CD4-positive, alpha-beta T cell treated with Interleukin-6 for 4 hours (primary cell): ENCODE results near the gene BNC2.
"Not testable (repeated sequence)": the region's sequence is repeated elsewhere in the genome, so short reads cannot be mapped to it uniquely, and the experiment has no call there.

Experiments used
- DNase-seq: peaks from one replicate; pipeline ENCODE4 v3.0.0-alpha.2; 2020; ENCODE audit warnings: mixed read lengths

The BNC2 gene

DNA sequence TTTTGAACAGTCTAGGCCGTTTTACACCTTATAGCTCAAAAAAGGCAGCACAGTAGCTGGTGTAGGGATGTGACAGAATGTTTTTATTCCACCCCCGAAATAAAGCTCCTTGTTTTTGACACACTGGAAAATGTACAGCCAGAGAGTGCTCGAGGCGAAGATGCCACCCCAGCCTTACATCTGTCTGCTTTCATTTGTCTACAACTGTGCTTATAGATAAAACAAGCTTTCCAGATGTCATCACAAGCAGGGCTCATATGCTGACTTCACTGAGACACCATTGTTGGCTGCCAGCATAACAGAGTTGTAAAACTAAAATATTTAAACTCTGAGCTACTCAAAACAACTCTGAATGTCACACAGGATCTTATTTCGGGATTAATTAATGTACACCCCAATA is 386.3 kb downstream of the BNC2 start:
- DNase-seq, result no peak

DNA sequence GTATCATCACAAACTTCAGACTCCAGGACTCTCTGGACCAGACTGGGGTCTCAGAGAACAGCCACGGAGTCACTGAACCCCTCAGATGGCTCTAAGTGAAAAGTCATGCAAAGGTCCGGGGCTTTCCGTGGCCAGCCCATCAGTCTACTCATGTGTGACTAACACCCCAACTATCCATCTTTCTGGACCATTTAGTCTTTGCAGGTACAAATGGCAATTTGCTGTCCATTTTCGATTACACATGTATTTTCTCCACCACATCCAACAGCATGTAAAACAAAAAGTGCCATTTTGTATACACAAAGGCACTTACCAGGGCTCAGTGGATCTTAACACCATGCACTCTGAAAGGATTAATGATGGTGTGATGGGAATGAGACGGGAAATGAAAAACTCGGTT is 387.7 kb downstream of the BNC2 start:
- no peak for DNase-seq

- DNase-seq, result not testable (repeated sequence)
These were observed 389.9 kb downstream of the BNC2 start for GRCh38 chr9:16480584-16480983.

DNA sequence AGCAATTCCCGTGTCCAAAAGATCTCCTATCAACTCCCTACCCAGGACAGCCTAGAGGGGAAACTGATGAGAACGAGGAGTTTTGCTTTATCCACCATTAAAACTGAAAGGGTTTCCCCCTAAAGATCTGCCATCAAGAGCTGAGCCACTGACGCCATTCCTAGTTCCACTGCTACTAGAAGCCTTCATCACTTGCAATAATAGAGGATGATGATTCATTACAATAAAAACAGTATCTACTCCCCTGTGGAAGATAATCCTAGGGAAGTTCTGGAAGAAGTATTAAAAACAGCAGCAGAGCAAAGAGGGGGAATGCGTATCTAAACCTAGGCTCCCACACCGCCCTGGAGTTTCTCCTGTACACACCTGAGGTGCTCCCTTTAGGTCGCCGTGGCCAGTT is 394.5 kb downstream of the BNC2 start:
- no peak for DNase-seq

DNA sequence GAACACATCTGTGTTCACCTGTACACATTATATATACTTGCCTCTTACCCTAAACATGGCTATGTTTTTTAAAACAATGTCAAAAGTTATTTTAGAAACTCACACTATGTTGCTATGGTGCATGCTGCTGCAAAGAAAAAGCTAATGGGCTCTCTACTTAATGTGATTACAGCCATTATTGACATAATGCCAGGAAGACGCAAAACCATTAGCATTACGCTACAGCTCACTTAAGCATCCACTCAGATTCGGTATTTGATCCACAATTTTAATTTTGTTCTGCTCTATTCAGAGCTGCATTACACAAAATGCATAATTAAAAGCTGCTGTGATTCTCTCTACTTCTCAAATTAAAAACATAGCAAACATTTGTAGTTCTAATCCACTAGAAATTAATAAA is 395.2 kb downstream of the BNC2 start:
- no peak for DNase-seq

DNA sequence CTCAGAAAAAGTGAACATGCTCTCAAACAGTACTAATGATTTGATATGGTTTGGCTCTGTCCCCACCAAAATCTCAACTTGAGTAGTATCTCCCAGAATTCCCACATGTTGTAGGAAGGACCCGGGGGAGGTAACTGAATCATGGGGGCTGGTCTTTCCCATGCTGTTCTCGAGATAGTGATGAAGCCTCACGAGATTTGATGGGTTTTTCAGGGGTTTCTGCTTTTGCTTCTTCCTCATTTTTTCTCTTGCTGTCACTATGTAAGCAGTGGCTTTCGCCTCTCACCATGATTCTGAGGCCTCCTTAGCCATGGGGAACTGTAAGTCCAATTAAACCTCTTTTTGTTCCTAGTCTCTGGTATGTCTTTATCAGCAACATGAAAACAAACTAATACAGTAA is 401.3 kb downstream of the BNC2 start:
- DNase-seq, result no peak

- no peak for DNase-seq
These were observed 408.6 kb downstream of the BNC2 start for GRCh38 chr9:16461851-16462250.

DNA sequence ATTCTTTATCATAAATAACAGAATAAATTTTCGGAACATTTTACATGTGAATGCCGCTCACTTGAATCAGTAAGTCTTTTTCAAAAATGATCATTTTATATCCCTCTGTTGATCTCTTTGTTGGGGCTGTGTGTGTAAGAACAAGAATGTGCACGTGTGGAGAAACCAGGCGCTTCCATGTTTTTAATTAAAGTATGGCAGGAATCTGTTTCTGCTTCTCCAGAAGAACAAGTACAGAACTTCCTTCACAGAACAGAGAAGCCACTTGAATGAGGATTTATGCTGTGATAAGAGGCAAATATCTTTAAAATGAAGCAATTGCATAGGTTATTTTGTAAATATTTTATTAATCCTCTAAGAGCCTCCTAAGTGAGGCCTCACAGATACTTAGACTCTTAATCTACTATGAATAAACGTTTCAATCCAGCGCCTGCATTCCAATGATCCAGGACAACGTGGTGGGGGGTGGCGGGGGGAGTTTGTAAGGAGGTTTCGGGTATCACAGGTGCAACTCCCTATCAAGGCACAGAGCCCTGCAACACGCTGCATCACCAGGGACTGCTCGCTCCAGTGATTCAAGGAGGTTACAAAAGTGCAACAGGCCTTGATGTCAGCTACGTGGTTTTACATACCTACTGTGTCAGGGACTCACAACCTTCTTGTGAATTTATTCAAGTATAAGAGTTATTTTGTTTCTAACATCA is 409.2 kb downstream of the BNC2 start:
- DNase-seq, result no peak

GRCh38 chr9:16460696-16461095 is 409.8 kb downstream of the BNC2 start:
- DNase-seq, result no peak

- DNase-seq, result no peak
These were observed 410.9 kb downstream of the BNC2 start for GRCh38 chr9:16459421-16460148.

- no peak for DNase-seq
These were observed 411.6 kb downstream of the BNC2 start for GRCh38 chr9:16458696-16459420.

DNA sequence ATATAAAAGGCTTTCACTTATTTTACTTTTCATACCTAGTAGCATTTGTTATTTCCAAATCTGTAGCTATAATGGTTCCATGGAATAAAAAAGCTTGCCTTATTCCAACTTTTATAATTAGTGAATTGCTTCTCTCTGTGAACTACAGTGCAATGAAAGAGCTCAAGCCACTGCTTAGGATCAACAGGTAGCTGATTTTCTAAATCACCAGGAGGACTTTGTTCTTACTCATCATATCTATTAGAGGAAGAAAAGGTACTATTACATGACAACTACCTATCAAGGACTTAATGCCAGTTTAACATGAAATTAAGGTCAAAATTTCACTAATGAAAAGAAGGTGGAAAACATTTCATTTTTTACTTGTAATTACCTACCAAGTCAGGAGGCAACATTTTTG is 414.6 kb downstream of the BNC2 start:
- no peak for DNase-seq

GRCh38 chr9:16453390-16453789 is 417.1 kb downstream of the BNC2 start:
- DNase-seq, result no peak

DNA sequence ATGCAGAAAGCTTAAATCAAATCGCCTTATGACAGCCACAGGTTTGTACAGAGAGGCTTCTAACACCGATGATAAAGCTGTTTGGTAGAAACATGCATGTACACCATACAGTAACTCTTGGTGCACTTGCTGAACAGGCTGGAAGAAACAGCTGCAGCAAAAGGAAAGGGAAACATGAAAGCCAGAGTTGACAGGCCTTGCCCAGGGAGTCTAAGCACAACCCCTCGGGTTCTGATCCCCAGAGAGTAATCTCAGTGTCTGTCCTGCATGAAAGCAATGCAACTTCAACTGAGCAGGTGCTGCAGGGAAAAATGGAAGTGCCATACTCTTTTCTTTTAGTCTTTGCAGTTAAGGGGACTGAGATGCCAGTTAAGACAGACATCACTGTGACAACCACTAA is 419.9 kb downstream of the BNC2 start:
- no peak for DNase-seq

GRCh38 chr9:16450043-16450442 is 420.4 kb downstream of the BNC2 start:
- no peak for DNase-seq

DNA sequence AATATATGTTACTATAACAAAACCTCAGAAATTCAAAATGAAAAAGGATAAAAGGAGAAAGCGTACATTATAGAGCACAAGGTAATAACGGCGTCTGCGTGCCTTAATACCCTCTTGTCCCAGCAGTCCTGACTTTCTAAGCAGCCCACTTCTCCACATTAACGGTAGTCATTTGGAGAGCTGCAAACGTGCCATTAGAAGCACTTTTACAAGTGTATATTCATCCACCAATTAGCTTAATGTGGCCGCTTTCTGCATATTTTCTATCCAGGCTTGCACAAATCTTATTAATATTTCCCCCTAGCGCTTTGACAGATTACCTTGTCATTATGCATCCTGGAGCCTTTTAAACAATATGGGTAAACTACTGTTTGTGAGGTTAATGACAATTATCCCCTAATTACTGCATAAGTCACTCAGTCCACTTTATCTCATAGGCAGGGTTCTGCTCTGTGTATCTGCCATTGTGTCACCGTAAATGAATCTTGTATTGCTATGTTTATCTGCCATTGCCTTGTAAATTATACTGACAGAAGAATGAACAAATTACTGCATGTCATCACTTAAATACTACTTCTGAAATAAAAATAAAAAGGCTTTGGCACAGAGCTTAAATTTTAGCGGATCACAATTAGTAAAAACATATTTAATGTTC is 421.3 kb downstream of the BNC2 start:
- DNase-seq, result no peak

DNA sequence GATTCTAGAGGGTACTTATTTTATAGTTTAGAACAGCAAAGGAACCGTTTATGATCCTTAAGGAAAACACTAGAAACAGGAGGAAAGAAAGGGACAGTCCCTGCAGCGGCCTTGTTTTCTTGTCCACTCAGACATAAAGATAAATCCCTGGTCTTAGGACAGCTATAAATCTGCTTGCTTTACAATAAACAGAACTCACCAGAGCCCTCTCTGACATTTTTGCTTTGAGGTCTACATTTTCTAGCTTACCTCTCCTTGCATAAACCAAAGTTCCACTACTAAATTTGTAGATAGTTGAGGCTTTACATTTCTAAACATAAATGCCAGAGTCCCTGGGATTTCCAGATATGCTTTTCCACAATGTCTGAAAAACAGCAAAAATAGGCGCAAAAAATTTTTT is 422.5 kb downstream of the BNC2 start:
- DNase-seq, result no peak

GRCh38 chr9:16446636-16447035 is 423.8 kb downstream of the BNC2 start:
- DNase-seq, result no peak

GRCh38 chr9:16445141-16445920 is 425.1 kb downstream of the BNC2 start:
- DNase-seq, result no peak

DNA sequence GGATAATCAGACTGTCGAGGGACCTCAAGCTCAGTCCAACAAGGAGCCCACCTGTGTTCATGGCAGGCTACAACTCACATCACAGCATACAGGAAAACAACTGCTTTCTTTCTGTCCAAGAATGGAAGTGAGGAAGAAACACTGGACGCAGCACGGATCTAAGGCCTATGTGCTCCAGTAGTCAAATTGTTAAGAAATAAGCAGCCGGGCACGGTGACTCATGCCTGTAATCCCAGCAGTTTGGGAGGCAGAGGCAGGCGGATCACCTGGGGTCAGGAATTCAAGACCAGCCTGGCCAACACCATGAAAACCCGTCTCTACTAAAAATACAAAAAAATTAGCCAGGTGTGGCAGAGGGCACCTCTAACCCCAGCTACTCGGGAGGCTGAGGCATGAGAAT is 427.8 kb downstream of the BNC2 start:
- DNase-seq, result no peak

DNA sequence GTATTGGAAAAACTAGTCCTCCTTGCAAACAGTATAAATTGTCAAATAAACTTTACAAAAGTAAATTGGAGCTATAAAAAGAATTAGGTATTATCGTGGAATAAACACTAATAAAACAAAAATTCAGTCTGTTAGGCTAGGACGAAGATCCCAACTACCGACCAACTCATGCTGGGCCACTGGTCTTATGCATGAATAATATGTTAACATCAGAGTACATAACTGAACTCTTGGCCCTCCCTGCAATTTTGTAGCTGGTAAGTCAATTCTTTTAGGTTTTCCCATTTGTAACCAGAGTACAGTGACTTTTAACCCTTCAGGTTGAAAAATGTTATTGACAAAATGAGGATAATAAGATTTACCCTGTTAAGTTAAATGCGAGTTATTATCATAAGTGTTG is 428.7 kb downstream of the BNC2 start:
- DNase-seq, result no peak

DNA sequence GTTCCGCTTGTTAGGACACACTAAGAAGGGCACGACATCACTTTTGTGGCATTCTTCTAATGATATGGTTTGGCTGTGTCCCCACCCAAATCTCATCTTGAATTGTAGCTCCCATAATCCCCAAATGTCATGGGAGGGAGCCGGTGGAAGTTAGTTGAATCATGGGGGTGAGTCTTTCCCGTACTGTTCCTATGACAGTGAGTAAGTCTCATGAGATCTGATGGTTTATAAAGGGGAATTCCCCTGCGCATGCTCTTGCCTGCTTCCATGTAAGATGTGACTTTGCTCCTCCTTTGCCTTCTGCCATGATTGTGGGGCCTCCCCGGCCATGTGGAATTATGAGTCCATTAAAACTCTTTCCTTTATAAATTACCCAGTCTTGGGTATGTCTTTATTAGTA is 431.6 kb downstream of the BNC2 start:
- DNase-seq, result not testable (repeated sequence)

GRCh38 chr9:16436545-16436944 is 433.9 kb downstream of the BNC2 start:
- DNase-seq, result no peak
